ENCODE measurements around the gene ARL16. TPM values are rescaled to one million over a fixed set of nuclear protein-coding genes. Genes with fewer than 3 reads are reported as not detected.
A peak's percentile ranks its signal among the peaks of the same experiment; 100 is the strongest.

Gene ARL16
- total RNA-seq, 1 donor from 2014 or later, result 29.5 TPM

DNA sequence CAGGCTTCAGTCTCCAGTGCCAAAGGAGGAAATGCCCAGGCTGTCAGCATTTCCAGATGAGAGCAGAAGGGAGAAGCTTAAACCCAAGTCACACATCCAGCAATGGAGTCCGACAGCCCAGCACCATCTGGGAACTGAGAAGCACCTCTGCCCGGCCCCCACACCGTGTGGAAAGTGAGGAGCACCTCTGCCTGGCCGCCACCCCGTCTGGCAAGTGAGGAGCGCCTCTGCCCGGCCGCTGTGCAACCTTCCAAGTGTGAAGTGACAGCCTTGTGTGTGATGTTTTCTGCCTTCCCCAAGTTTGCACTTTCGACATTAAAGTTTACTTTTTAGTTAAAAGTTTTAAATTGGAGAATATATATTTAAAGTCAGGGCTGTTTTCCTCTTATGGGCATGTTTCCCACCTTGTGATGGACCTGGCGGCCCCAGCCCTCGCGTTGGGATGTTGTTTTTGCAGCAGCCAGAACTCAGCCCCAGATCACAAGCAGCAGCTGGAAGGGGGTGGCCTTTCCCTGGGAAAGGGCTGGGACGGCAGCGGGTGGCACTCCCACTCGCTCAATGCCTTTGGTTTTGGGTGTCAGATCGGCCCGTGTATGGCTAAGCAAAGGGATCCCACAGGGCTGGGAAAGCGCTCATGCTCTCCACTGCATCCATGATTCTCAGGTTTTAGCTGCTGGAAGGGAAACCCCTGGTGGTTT lies 9.9 kb downstream of the ARL16 start:
- Mint-ChIP-seq H3K9me3 (ENCODE audit: low read depth) (no peaks in the 10 kb centered on the region), H3K4me1 (ENCODE audit: low read depth) (peaks cover 5% of the 10 kb centered on the region), H3K27ac (ENCODE audit: unreplicated experiment) (no peak overlapping the region), H3K36me3 (ENCODE audit: low read depth) (peaks cover 6% of the 10 kb centered on the region), H3K4me3 (ENCODE audit: unreplicated experiment) (no peak overlapping the region), H3K27me3 (ENCODE audit: low read depth) (no peaks in the 10 kb centered on the region)
- TF ChIP-seq, protein P1, sequence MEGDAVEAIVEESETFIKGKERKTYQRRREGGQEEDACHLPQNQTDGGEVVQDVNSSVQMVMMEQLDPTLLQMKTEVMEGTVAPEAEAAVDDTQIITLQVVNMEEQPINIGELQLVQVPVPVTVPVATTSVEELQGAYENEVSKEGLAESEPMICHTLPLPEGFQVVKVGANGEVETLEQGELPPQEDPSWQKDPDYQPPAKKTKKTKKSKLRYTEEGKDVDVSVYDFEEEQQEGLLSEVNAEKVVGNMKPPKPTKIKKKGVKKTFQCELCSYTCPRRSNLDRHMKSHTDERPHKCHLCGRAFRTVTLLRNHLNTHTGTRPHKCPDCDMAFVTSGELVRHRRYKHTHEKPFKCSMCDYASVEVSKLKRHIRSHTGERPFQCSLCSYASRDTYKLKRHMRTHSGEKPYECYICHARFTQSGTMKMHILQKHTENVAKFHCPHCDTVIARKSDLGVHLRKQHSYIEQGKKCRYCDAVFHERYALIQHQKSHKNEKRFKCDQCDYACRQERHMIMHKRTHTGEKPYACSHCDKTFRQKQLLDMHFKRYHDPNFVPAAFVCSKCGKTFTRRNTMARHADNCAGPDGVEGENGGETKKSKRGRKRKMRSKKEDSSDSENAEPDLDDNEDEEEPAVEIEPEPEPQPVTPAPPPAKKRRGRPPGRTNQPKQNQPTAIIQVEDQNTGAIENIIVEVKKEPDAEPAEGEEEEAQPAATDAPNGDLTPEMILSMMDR (IDR thresholded peaks at IDR 0.05), result no peak
- DNase-seq (ENCODE audit: low spot score), result no peak

DNA sequence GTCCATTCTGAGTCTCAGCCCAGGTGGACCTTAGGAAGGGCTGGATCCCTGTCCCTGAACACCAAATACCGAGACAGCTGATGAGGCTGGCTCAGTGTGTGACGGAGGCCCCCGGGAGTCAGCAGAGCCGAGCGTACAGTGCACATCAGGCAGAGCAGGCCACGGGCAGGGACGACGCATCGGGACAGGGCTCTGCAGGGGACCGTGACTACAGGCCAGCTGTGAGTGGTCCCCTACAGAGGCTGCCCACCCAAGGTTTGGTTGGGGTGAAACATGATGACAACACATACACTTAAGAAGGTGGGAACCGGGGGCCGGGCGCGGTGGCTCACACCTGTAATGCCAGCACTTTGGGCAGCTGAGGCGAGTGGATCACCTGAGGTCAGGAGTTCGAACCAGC lies 10.6 kb downstream of the ARL16 start:
- DNase-seq (ENCODE audit: low spot score), result no peak
- Mint-ChIP-seq H3K4me3 (ENCODE audit: unreplicated experiment) (no peak overlapping the region), H3K27ac (ENCODE audit: unreplicated experiment) (no peak overlapping the region), H3K9me3 (ENCODE audit: low read depth) (no peaks in the 10 kb centered on the region), H3K27me3 (ENCODE audit: low read depth) (no peaks in the 10 kb centered on the region), H3K4me1 (ENCODE audit: low read depth) (peaks cover 10% of the 10 kb centered on the region), H3K36me3 (ENCODE audit: low read depth) (peaks cover 6% of the 10 kb centered on the region)
- TF ChIP-seq, protein P1 (IDR thresholded peaks at IDR 0.05), result no peak

GRCh38 chr17:81672504-81672903 lies 11.1 kb downstream of the ARL16 start:
- peaks cover 15% of the 10 kb centered on the region for H3K4me1 Mint-ChIP-seq (ENCODE audit: low read depth)
- peak; percentile 90 for DNase-seq (ENCODE audit: low spot score)
- H3K36me3 Mint-ChIP-seq (ENCODE audit: low read depth), result peaks cover 6% of the 10 kb centered on the region
- no peaks in the 10 kb centered on the region for H3K27me3 Mint-ChIP-seq (ENCODE audit: low read depth)
- no peak overlapping the region for H3K27ac Mint-ChIP-seq (ENCODE audit: unreplicated experiment)
- H3K9me3 Mint-ChIP-seq (ENCODE audit: low read depth), result no peaks in the 10 kb centered on the region
- TF ChIP-seq, protein P1 (IDR thresholded peaks at IDR 0.05), result no peak
- H3K4me3 Mint-ChIP-seq (ENCODE audit: unreplicated experiment), result no peak overlapping the region

DNA sequence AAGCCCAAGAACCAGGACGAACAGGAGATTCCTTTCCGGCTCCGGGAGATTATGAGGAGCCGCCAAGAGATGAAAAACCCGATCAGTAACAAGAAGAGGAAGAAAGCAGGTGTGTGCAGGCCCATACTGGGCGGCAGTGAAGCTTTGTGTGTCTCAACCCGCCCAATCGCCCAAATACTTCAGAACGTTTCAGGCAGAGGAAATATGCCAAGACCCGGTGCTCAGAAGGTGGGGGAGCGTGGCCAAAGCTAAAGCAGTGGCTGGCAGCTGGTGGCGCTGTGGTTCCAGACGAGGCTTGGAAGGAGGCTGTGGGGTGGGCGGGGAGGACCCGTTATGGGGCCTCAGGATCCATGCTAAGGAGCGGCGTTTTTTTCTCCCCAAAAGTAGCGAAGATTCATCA lies 15.8 kb downstream of the ARL16 start:
- no peaks in the 10 kb centered on the region for H3K27me3 Mint-ChIP-seq (ENCODE audit: low read depth)
- peak overlapping the region; percentile 59 for H3K27ac Mint-ChIP-seq (ENCODE audit: unreplicated experiment)
- H3K36me3 Mint-ChIP-seq (ENCODE audit: low read depth), result peaks cover 3% of the 10 kb centered on the region
- peak overlapping the region; percentile 94 for H3K4me3 Mint-ChIP-seq (ENCODE audit: unreplicated experiment)
- DNase-seq (ENCODE audit: low spot score), result no peak
- no peaks in the 10 kb centered on the region for H3K9me3 Mint-ChIP-seq (ENCODE audit: low read depth)
- TF ChIP-seq, protein P1 (IDR thresholded peaks at IDR 0.05), result peak; percentile 14
- H3K4me1 Mint-ChIP-seq (ENCODE audit: low read depth), result peaks cover 26% of the 10 kb centered on the region

- TF ChIP-seq, protein P1 (IDR thresholded peaks at IDR 0.05), result no peak
Observed at GRCh38 chr17:81666342-81667191, 17.0 kb downstream of the ARL16 start, which contains the start of the genes CCDC137 and OXLD1. Gene CCDC137, plus strand, starts transcription at chr17:81666737. Its CDS starts 30 bp downstream, at chr17:81666767. Gene OXLD1, minus strand, starts transcription at chr17:81666605. Its CDS starts 28 bp downstream, at chr17:81666577.

More at GRCh38 chr17:81666342-81667191, 17.0 kb downstream of the ARL16 start, which contains the start of the genes CCDC137 and OXLD1:
- Mint-ChIP-seq H3K9me3 (ENCODE audit: low read depth) (no peaks in the 10 kb centered on the region), H3K4me1 (ENCODE audit: low read depth) (peaks cover 26% of the 10 kb centered on the region), H3K4me3 (ENCODE audit: unreplicated experiment) (peak within 1 kb of the TSS; percentile 94), H3K27ac (ENCODE audit: unreplicated experiment) (peak within 1 kb of the TSS; percentile 77), H3K27me3 (ENCODE audit: low read depth) (no peaks in the 10 kb centered on the region), H3K36me3 (ENCODE audit: low read depth) (peaks cover 3% of the 10 kb centered on the region)
- DNase-seq (ENCODE audit: low spot score), result peak; percentile 99
